OCI-LY7 (cell line): ENCODE measurements around the gene BHLHE40. TPM values are rescaled to one million over a fixed set of nuclear protein-coding genes. Genes with fewer than 3 reads are reported as not detected.

Experiments
- BruUV-seq: library from RNA; stranded (reverse); fragments of 400-500 nt; replicated peaks from 2 replicates; lab custom pipeline; 2021; lab: Mats Ljungman, UMichigan
- CTCF ChIA-PET: fragments of 300-600 bp; sonication (Branson Sonifier 250); formaldehyde crosslinking; loops from one replicate; lab custom pipeline; 2022; ENCODE audit warnings: antibody characterized with exemption; ENCODE audit not compliant: unreplicated experiment; lab: Charles Lee
- POLR2A ChIA-PET: fragments of 300-600 bp; sonication (Branson Sonifier 250); formaldehyde crosslinking; loops from one replicate; lab custom pipeline; 2022; ENCODE audit warnings: antibody characterized with exemption; lab: Charles Lee
- DNase-seq: peaks from one replicate; pipeline ENCODE4 v3.0.0-alpha.2; 2015; ENCODE audit warnings: low spot score
- H2AFZ ChIP-seq: fragments of 200-600 bp; sonication (generic), shearing (Covaris generic); 2 replicates; pipeline ENCODE4 v1.6.1; 2014; ENCODE audit warnings: mild to moderate bottlenecking, antibody characterized with exemption, low read length, moderate library complexity
- H3K27ac ChIP-seq: fragments of 200-600 bp; sonication (generic); 2 replicates; pipeline ENCODE4 v1.5.1; 2014; ENCODE audit warnings: mixed run types, low read depth, mild to moderate bottlenecking, moderate library complexity, low read length, inconsistent platforms; ENCODE audit not compliant: poor library complexity, severe bottlenecking
- H3K36me3 ChIP-seq: fragments of 200-600 bp; sonication (generic); 2 replicates; pipeline ENCODE4 v1.6.1; 2014; ENCODE audit warnings: mild to moderate bottlenecking, antibody characterized with exemption, low read length, moderate library complexity, mixed read lengths; ENCODE audit not compliant: insufficient read depth
- H3K4me1 ChIP-seq: fragments of 200-600 bp; sonication (generic); 2 replicates; pipeline ENCODE4 v1.5.1; 2014; ENCODE audit warnings: mild to moderate bottlenecking, low read length; ENCODE audit not compliant: insufficient read depth, poor library complexity, severe bottlenecking
- H3K4me2 ChIP-seq: fragments of 200-600 bp; sonication (generic); 2 replicates; pipeline ENCODE4 v1.6.1; 2014; ENCODE audit warnings: mild to moderate bottlenecking, low read length
- H3K4me3 ChIP-seq: fragments of 200-600 bp; sonication (generic); 2 replicates; pipeline ENCODE4 v1.5.1; 2014; ENCODE audit warnings: mild to moderate bottlenecking, low read depth, low read length; ENCODE audit not compliant: poor library complexity, severe bottlenecking
- H3K79me2 ChIP-seq: fragments of 200-600 bp; sonication (generic); 2 replicates; pipeline ENCODE4 v1.6.1; 2016; ENCODE audit warnings: low read depth, mild to moderate bottlenecking, low read length, moderate library complexity, mixed read lengths; ENCODE audit not compliant: insufficient read depth
- H3K9me2 ChIP-seq: fragments of 200-600 bp; sonication (generic); 2 replicates; pipeline ENCODE4 v1.6.1; 2016; ENCODE audit warnings: mild to moderate bottlenecking, low read length, mixed read lengths; ENCODE audit not compliant: insufficient read depth
- H3K9me3 ChIP-seq: fragments of 200-600 bp; sonication (generic); 2 replicates; pipeline ENCODE4 v1.6.1; 2014; ENCODE audit warnings: mild to moderate bottlenecking, mixed run types, low read length, mixed read lengths
- H4K20me1 ChIP-seq: fragments of 200-600 bp; sonication (generic); 2 replicates; pipeline ENCODE4 v1.6.1; 2014; ENCODE audit warnings: mild to moderate bottlenecking, antibody characterized with exemption, low read length, moderate library complexity, mixed read lengths; ENCODE audit not compliant: insufficient read depth
- EZH2phosphoT487 ChIP-seq: fragments of 200-600 bp; sonication (generic); IDR thresholded peaks from 2 replicates; pipeline ENCODE4 v1.6.1; 2018; ENCODE audit warnings: low read depth, borderline replicate concordance, mild to moderate bottlenecking, mixed run types, antibody characterized with exemption, low read length, moderate library complexity, mixed read lengths
- intact Hi-C: fragments of 100-400 bp; cut with micrococcal nuclease; formaldehyde crosslinking; loops from one replicate; pipeline ENCODE4 v1.10.0; 2022; ENCODE audit not compliant: unreplicated experiment
- total RNA-seq, 2 experiments: library from RNA; depleted of rRNA in 1 of 2; stranded (reverse); fragments of >200 nt in 1 of 2; shearing (Covaris generic) in 1 of 2; gene quantifications; 2 replicates each; pipeline ENCODE4 v1.2.3, GENCODE V29; 2014 to 2022
- TF ChIP-seq, protein P1 (sequence below): fragments of 200-600 bp; sonication (generic); conservative IDR thresholded peaks from 2 replicates; pipeline ENCODE4 v1.5.1; 2014; ENCODE audit warnings: mild to moderate bottlenecking, antibody characterized with exemption, low read length, moderate library complexity, mixed read lengths

Gene BHLHE40
- total RNA-seq, 2 experiments from 2014 or later, result 0.11 to 0.35 TPM

DNA sequence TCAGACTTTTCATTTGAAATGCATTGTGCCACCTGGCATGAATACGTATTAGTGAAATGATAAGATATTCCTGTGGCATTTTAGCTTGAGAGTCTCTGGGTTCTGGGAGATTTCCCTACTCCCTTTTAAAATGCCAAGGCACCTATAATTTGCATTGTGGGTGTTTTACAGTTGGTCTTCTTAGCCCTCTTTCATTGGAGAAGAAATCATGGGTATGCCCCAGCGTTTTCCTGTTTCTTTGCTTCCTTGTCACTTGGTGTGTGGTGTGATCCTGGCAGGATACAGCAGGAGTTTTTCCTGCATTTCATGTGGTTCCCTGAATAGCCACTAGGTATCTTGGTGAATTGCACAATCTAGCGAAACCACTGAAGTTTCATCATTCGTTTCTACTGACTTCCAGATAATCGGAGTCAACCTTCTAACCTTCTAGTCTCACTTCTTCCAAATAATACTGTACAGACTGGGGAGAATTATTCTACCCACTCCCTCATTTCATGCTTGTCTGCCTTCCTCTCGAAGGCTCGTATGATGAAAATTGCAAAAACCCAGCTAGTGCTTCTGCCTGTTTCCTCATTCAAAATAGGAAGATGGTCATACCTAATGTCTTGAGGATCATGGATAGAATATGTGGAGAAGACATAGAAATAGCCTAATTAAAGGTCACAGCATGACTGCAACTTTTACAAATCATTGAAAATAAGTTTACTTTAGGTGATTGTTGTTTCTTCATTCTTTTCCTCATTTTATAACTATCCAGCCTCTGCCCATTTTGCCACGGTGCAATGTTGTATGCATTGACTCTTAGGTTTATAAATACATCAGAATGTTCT lies 2.6 kb downstream of the BHLHE40 start:
- Histone ChIP-seq H3K9me2 (no peaks in the 10 kb centered on the region), H2AFZ (no peak overlapping the region), H4K20me1 (no peaks in the 10 kb centered on the region), H3K27ac (no peak overlapping the region), H3K79me2 (no peaks in the 10 kb centered on the region), H3K36me3 (no peaks in the 10 kb centered on the region), H3K9me3 (no peaks in the 10 kb centered on the region), H3K4me2 (no peak overlapping the region), H3K4me1 (peaks cover 37% of the 10 kb centered on the region), H3K4me3 (no peak overlapping the region)
- intact Hi-C loops, result loop anchor here (5.0 kb wide), 1 partner anchor 75 kb away; no protein-coding TSS in a partner anchor
- TF ChIP-seq, protein P1, sequence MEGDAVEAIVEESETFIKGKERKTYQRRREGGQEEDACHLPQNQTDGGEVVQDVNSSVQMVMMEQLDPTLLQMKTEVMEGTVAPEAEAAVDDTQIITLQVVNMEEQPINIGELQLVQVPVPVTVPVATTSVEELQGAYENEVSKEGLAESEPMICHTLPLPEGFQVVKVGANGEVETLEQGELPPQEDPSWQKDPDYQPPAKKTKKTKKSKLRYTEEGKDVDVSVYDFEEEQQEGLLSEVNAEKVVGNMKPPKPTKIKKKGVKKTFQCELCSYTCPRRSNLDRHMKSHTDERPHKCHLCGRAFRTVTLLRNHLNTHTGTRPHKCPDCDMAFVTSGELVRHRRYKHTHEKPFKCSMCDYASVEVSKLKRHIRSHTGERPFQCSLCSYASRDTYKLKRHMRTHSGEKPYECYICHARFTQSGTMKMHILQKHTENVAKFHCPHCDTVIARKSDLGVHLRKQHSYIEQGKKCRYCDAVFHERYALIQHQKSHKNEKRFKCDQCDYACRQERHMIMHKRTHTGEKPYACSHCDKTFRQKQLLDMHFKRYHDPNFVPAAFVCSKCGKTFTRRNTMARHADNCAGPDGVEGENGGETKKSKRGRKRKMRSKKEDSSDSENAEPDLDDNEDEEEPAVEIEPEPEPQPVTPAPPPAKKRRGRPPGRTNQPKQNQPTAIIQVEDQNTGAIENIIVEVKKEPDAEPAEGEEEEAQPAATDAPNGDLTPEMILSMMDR, result no peak
- no peak for TF ChIP-seq EZH2phosphoT487
- BruUV-seq, result no TSS peak
- POLR2A ChIA-PET, result interaction anchor here (0.6 kb wide), 1 partner anchor 209 kb away, joined by 3 read pairs; no protein-coding TSS in a partner anchor
- CTCF ChIA-PET, result no interaction called here
- no peak for DNase-seq

DNA sequence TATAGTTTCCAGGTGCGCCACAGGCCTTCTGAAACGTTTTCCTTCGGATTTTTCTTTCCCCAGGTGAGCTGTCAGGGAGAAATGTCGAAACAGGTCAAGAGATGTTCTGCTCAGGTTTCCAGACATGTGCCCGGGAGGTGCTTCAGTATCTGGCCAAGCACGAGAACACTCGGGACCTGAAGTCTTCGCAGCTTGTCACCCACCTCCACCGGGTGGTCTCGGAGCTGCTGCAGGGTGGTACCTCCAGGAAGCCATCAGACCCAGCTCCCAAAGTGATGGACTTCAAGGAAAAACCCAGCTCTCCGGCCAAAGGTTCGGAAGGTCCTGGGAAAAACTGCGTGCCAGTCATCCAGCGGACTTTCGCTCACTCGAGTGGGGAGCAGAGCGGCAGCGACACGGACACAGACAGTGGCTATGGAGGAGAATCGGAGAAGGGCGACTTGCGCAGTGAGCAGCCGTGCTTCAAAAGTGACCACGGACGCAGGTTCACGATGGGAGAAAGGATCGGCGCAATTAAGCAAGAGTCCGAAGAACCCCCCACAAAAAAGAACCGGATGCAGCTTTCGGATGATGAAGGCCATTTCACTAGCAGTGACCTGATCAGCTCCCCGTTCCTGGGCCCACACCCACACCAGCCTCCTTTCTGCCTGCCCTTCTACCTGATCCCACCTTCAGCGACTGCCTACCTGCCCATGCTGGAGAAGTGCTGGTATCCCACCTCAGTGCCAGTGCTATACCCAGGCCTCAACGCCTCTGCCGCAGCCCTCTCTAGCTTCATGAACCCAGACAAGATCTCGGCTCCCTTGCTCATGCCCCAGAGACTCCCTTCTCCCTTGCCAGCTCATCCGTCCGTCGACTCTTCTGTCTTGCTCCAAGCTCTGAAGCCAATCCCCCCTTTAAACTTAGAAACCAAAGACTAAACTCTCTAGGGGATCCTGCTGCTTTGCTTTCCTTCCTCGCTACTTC lies 3.8 kb downstream of the BHLHE40 start:
- POLR2A ChIA-PET, result interaction anchor here (2.0 kb wide), 1 partner anchor 11 kb away, joined by 7 read pairs; no protein-coding TSS in a partner anchor
- CTCF ChIA-PET, result interaction anchor here (1.0 to 1.1 kb wide), 2 partner anchors 24 to 271 kb away, joined by 4 to 5 read pairs; no protein-coding TSS in a partner anchor
- Histone ChIP-seq H4K20me1 (no peaks in the 10 kb centered on the region), H3K27ac (no peak overlapping the region), H3K4me2 (no peak overlapping the region), H2AFZ (no peak overlapping the region), H3K9me3 (no peaks in the 10 kb centered on the region), H3K4me1 (peaks cover 28% of the 10 kb centered on the region), H3K36me3 (no peaks in the 10 kb centered on the region), H3K4me3 (no peak overlapping the region), H3K9me2 (no peaks in the 10 kb centered on the region), H3K79me2 (no peaks in the 10 kb centered on the region)
- TF ChIP-seq EZH2phosphoT487, result no peak
- TF ChIP-seq, protein P1, result no peak
- intact Hi-C loops, result loop anchor here (5.0 kb wide), 1 partner anchor 74 kb away; no protein-coding TSS in a partner anchor
- no peak for DNase-seq
- no TSS peak for BruUV-seq
